Colonic mucosa (tissue), 4 donors: ENCODE data around the gene CLINT1. TPM values are rescaled to one million over a fixed set of nuclear protein-coding genes. Genes with fewer than 3 reads are reported as not detected.

Experiments used
- DNase-seq: peaks from one replicate; pipeline ENCODE4 v3.0.0-alpha.2; 2020
- H3K27ac ChIP-seq: fragments of 200-600 bp; one replicate; pipeline ENCODE4 v1.8.0; 2021
- H3K27me3 ChIP-seq: fragments of 200-600 bp; one replicate; pipeline ENCODE4 v1.8.0; 2021
- H3K36me3 ChIP-seq: fragments of 200-600 bp; one replicate; pipeline ENCODE4 v1.8.0; 2021
- H3K4me1 ChIP-seq: fragments of 200-600 bp; one replicate; pipeline ENCODE4 v1.8.0; 2021; ENCODE audit warnings: mild to moderate bottlenecking
- H3K4me3 ChIP-seq: fragments of 200-600 bp; one replicate; pipeline ENCODE4 v1.8.0; 2021
- H3K9ac ChIP-seq, 2 donors: one replicate each; pipeline ENCODE4 v1.7.0; 2013; ENCODE audit warnings: control low read depth in 2 of 2, low read depth in 2 of 2, low read length in 2 of 2
- H3K9me3 ChIP-seq: fragments of 200-600 bp; one replicate; pipeline ENCODE4 v1.8.0; 2021
- CTCF ChIP-seq: fragments of 200-600 bp; IDR thresholded peaks from one replicate; pipeline ENCODE4 v1.8.0; 2022; ENCODE audit warnings: antibody characterized with exemption, mild to moderate bottlenecking
- intact Hi-C: fragments of 100-400 bp; cut with DNase I; formaldehyde crosslinking; loops from one replicate; pipeline ENCODE4 v1.14.1; 2022
- total RNA-seq, 2 donors: library from RNA; stranded (reverse); fragmentation: NEBNext Ultra II Directional in 1 of 2; extraction: Animal tissue kit (Norgen Biotek cat#: 25700) in 1 of 2; gene quantifications; one replicate each; pipeline ENCODE4 v1.2.1, GENCODE V29; 2021
- donor health status: healthy.
- donor health status: DM: no; HTN: no; CAD: no.
- donor health status: DM: no; HTN: no; CAD: no.

The CLINT1 gene
- total RNA-seq, 2 donors from 2014 or later: 127 to 183 TPM

- no peak for DNase-seq
- no peaks in the 10 kb centered on the region for H3K4me1 ChIP-seq
Observed at GRCh38 chr5:157845914-157846598, 12.9 kb downstream of the CLINT1 start.

DNA sequence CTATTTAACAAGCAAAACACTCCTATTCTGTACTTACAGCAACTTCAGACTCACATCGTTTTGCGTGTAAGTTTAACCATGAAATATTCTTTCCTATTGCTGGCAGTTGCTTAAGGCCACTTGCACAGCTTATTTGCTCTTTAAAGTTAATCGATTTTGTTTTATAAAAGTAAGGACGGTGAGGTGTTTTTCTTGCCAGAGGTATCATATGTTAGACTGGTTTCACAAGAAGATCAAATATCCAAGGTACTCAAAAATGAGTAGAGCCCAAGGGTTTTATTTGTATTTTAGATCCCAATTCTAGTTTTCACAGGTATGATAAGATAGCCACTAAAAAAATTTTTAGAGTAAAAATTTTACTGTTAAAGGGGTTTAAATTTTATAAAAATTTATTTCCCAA, 16.2 kb downstream of the CLINT1 start:
- no peak for DNase-seq
- Histone ChIP-seq H3K36me3 (no peaks in the 10 kb centered on the region), H3K4me3 (no peak overlapping the region), H3K4me1 (no peaks in the 10 kb centered on the region), H3K9ac (no peak overlapping the region), H3K9me3 (no peaks in the 10 kb centered on the region), H3K27me3 (no peaks in the 10 kb centered on the region), H3K27ac (no peak overlapping the region)
- no peak for TF ChIP-seq CTCF
- intact Hi-C loops: no loop called here

More at GRCh38 chr5:157845914-157846598, 12.9 kb downstream of the CLINT1 start:
- intact Hi-C loops: no loop called here
- Histone ChIP-seq H3K27me3 (no peaks in the 10 kb centered on the region), H3K4me3 (no peak overlapping the region), H3K9me3 (no peaks in the 10 kb centered on the region), H3K27ac (no peak overlapping the region), H3K9ac (no peak overlapping the region), H3K36me3 (no peaks in the 10 kb centered on the region)
- no peak for TF ChIP-seq CTCF

- Histone ChIP-seq H3K27ac (no peak overlapping the region), H3K4me1 (no peaks in the 10 kb centered on the region), H3K27me3 (no peaks in the 10 kb centered on the region), H3K9ac (no peak overlapping the region), H3K36me3 (no peaks in the 10 kb centered on the region), H3K9me3 (no peaks in the 10 kb centered on the region), H3K4me3 (no peak overlapping the region)
- no peak for DNase-seq
- TF ChIP-seq CTCF: no peak
- intact Hi-C loops: no loop called here
Observed at GRCh38 chr5:157842185-157842584, 16.8 kb downstream of the CLINT1 start.

DNA sequence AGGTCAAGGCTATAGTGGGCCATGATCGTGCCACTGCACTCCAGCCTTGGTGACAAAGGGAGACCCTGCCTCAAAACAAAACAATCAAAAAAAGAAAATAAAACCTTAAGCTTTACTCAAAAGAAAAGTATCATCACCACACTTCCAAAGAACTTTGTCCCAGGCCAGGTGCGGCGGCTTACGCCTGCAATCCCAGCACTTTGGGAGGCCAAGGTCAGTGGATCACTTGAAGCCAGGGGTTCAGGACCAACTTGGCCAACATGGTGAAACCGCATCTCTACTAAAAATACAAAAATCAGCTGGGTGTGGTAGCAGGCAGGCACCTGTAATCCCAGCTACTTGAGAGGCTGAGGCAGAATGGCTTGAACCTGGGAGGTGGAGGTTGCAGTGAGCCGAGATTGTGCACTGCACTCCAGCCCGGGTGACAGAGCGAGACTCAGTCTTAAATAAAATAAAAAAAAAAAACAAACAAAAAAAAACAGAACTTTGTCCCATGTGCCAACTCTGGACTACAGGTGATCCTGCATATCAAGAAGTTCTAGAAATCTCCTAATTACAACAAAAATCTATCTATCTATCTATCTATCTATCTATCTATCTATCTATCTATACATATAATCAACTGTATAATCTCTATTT, 19.7 kb downstream of the CLINT1 start:
- Histone ChIP-seq H3K27ac (no peak overlapping the region), H3K9me3 (no peaks in the 10 kb centered on the region), H3K4me1 (no peaks in the 10 kb centered on the region), H3K4me3 (no peak overlapping the region), H3K27me3 (no peaks in the 10 kb centered on the region), H3K9ac (no peak overlapping the region), H3K36me3 (no peaks in the 10 kb centered on the region)
- no peak for TF ChIP-seq CTCF
- intact Hi-C loops: no loop called here
- no peak for DNase-seq

DNA sequence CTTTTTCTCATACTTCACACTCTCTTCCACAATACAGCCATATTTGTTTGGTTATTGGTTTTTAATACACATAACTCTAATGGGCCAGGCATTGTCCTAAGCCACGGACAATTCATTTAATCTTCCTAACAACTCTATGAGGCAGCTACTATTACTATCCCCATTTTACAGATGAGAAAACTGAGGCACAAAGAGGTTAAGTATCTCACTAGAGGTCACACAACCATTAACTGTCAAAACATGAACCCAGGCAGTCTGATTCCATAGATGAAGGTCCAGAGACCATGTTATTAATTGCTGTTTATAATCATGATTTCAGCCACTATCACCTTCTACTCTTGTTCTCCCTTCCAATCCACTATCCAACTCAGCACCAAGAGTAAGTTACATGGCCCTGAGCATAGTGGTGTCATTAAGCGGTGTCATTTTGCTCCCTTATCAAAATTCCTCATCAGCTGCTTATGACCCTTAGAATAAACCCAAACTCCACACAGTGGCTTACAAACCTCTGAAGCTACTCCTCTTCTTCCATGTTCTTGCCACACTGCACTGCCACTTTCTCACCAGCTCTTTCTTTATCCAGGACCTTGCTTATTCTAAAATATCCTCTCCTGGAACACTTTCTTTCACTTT, 22.7 kb downstream of the CLINT1 start:
- no peaks in the 10 kb centered on the region for H3K27me3 ChIP-seq
- intact Hi-C loops: no loop called here
- no peak for DNase-seq
- no peaks in the 10 kb centered on the region for H3K4me1 ChIP-seq
- H3K4me3 ChIP-seq: no peak overlapping the region
- no peak overlapping the region for H3K27ac ChIP-seq
- no peaks in the 10 kb centered on the region for H3K36me3 ChIP-seq
- no peak for TF ChIP-seq CTCF
- H3K9ac ChIP-seq: no peak overlapping the region
- H3K9me3 ChIP-seq: no peaks in the 10 kb centered on the region
